ENCODE results near the gene LYL1.

Gene LYL1

GRCh38 chr19:13095393-13095784 is 7.3 kb downstream of the LYL1 start:
- TF ChIP-seq, protein P1, sequence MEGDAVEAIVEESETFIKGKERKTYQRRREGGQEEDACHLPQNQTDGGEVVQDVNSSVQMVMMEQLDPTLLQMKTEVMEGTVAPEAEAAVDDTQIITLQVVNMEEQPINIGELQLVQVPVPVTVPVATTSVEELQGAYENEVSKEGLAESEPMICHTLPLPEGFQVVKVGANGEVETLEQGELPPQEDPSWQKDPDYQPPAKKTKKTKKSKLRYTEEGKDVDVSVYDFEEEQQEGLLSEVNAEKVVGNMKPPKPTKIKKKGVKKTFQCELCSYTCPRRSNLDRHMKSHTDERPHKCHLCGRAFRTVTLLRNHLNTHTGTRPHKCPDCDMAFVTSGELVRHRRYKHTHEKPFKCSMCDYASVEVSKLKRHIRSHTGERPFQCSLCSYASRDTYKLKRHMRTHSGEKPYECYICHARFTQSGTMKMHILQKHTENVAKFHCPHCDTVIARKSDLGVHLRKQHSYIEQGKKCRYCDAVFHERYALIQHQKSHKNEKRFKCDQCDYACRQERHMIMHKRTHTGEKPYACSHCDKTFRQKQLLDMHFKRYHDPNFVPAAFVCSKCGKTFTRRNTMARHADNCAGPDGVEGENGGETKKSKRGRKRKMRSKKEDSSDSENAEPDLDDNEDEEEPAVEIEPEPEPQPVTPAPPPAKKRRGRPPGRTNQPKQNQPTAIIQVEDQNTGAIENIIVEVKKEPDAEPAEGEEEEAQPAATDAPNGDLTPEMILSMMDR (IDR thresholded peaks at IDR 0.05; ENCODE audit: low read depth, low read length, missing control alignments): no peak
- DNase-seq (ENCODE audit: low read depth): no peak
- no peak overlapping the region; the same call in 1 of the 2 replicates for H3K4me3 ChIP-seq (ENCODE audit: low read depth, low read length)

DNA sequence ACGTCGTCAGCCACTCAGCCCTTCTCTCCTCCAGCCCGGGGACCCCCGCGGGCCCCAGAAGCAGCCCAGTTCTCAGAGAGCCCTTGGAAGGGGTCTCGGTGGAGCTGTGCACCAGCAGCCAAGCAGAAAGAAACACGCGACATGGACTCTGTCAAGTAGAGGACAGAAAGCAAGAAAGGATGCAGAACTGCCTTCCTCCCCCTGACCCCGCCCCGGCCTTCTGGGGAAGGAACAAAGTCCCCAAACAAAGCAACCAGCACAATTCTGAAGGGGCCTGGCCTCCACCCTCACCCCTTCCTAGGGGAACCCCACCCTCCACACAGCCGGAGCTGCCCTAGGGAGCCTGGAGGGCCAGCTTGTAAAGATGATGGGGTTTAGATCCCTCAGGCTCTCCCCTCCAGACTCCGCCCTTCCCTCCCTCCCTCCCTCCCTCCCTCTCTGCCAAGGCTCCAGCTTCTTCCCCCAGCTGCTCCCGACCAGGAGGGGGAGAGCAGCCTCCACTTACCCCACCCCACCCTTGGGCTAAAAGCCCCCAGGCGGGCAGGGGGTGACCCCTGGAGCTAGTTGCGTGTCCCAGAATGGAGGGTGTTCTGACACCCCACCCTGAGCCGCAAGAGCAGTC is 7.8 kb downstream of the LYL1 start:
- TF ChIP-seq, protein P1 (IDR thresholded peaks at IDR 0.05; ENCODE audit: low read depth, low read length, missing control alignments): no peak
- DNase-seq (ENCODE audit: low read depth): no peak
- no peak overlapping the region for H3K4me3 ChIP-seq (ENCODE audit: low read depth, low read length)

DNA sequence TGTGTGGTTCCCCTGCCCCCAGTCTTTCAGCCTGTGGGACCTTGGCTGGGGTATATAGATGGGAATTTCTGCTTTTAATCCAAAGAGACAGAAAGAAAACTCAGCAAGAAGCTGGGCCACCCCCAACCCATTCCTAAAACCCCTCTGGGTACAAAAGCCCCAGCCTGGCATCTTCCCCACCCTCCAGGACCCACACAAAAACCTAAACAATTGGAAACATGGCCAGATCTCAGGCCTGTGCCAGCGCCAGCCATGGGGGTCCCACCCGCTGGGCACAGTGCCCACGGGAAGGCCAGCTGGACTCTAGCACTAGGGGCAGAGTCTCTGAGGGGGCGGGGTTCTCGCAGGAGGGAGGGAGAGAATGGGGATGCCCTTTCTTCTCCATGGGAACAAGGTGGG is 8.6 kb downstream of the LYL1 start:
- H3K4me3 ChIP-seq (ENCODE audit: low read depth, low read length): no peak overlapping the region
- no peak for DNase-seq (ENCODE audit: low read depth)
- TF ChIP-seq, protein P1 (IDR thresholded peaks at IDR 0.05; ENCODE audit: low read depth, low read length, missing control alignments): no peak

DNA sequence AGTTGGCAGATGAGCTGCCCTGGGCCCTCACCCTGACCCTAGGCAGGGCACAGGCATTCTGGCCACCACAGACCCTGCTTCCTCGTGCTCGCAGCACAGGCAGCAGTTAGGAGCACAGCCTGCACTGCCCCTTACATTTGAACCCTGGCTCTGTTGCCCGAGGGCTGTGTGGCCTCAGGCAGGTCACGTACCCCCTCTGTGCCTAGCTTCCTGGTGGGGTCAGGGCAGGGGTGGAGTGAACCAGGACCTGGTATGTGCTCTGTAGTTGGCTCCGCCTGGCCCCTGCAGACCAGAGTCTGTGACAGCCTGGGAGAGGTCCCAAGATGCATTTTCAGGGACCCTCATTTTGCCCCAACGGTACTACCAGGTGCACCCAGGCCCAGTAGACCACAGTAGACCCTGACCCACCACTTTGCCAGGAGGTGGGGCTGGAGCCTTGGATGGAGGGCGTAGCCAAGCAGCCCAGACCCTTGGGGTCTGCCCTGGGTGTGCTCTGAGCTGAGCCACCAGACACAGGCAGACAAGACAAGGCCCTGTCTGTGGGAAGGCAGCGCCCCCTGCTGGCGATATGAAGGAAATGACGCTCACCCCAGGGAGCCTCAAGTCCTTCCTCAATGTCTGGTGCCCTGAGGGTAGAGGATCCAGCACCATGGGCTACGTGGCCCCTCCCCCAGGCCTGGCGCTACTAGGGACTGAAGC is 9.1 kb downstream of the LYL1 start:
- peak; percentile 56 for DNase-seq (ENCODE audit: low read depth)
- no peak overlapping the region for H3K4me3 ChIP-seq (ENCODE audit: low read depth, low read length)
- TF ChIP-seq, protein P1 (IDR thresholded peaks at IDR 0.05; ENCODE audit: low read depth, low read length, missing control alignments): peak; percentile 94

DNA sequence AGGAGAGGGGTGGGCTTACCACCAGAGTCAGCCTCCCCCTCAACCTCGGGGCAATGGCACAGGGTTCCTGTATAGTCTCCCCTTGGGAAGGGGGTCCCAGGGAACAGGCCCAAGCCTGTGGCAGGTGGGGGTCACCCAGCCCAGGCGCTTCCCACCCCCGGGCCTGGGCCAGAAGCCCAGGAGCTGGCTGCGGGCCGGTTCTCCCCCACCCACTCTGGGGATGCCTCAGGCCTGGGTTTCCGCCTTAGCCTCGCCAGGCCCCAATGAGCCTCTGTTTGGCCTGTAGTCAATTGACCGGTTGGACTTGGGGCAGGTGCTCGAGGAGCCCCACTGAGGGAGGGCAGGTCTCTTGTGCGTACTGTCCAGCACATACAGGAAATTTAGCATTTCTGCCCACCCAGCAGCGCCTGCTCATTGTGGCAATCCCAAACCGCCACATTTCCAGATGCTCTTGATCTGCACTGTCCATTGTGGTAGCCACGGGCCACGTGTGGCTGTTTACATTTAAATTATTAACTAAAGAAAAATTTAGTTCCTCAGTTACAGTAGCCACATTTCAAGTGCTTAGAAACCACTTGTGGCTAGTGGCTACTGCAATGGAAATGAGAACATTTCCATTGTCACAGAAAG is 9.9 kb downstream of the LYL1 start:
- TF ChIP-seq, protein P1 (IDR thresholded peaks at IDR 0.05; ENCODE audit: low read depth, low read length, missing control alignments): no peak
- no peak for DNase-seq (ENCODE audit: low read depth)
- no peak overlapping the region for H3K4me3 ChIP-seq (ENCODE audit: low read depth, low read length)

- TF ChIP-seq, protein P1 (IDR thresholded peaks at IDR 0.05; ENCODE audit: low read depth, low read length, missing control alignments): no peak
- no peak for DNase-seq (ENCODE audit: low read depth)
- no peak overlapping the region for H3K4me3 ChIP-seq (ENCODE audit: low read depth, low read length)
Measured at GRCh38 chr19:13092158-13092543, 10.5 kb downstream of the LYL1 start.

Data from GM12864 (cell line).